IMR-90 (cell line): ENCODE results near the gene PATJ. TPM values are rescaled to one million over a fixed set of nuclear protein-coding genes. Genes with fewer than 3 reads are reported as not detected.

Source experiments
- ATAC-seq: fragments of 200-7000 bp; cut with Tn5 transposase; 2 replicates; pipeline ENCODE4 v1.9.1; 2020; ENCODE audit warnings: low read depth, mild to moderate bottlenecking, moderate library complexity
- BruUV-seq: library from RNA; stranded (reverse); fragments of 400-500 nt; replicated peaks from 2 replicates; lab custom pipeline; 2021; lab: Mats Ljungman, UMichigan
- CTCF ChIA-PET: fragments of 300-600 bp; formaldehyde crosslinking; extraction: SDS; loops from one replicate; lab custom pipeline; 2021; ENCODE audit warnings: antibody characterized with exemption; lab: Yijun Ruan, JAX
- POLR2A ChIA-PET: fragments of 300-600 bp; sonication (Branson Sonifier 250); formaldehyde crosslinking; loops from one replicate; lab custom pipeline; 2022; ENCODE audit warnings: antibody characterized with exemption; ENCODE audit not compliant: unreplicated experiment; lab: Charles Lee
- DNase-seq: peaks from one replicate; pipeline ENCODE4 v3.0.0; 2013
- H2AFZ ChIP-seq: replicated peaks from 2 replicates; pipeline ENCODE3; 2013; ENCODE audit warnings: low read length, mild to moderate bottlenecking; ENCODE audit not compliant: poor library complexity
- H2AK5ac ChIP-seq: 2 replicates; pipeline ENCODE4 v1.6.1; 2013; ENCODE audit warnings: low read depth, low read length, inconsistent platforms
- H2AK9ac ChIP-seq: replicated peaks from 2 replicates; pipeline ENCODE3; 2013; ENCODE audit warnings: mild to moderate bottlenecking, low read depth, low read length, moderate library complexity; ENCODE audit not compliant: poor library complexity
- H2BK120ac ChIP-seq: 2 replicates; pipeline ENCODE4 v1.6.1; 2013; ENCODE audit warnings: low read depth, low read length, inconsistent platforms
- H2BK15ac ChIP-seq: 3 replicates; pipeline ENCODE4 v1.6.1; 2013; ENCODE audit warnings: low read depth, low read length, inconsistent platforms
- H2BK20ac ChIP-seq: 2 replicates; pipeline ENCODE4 v1.6.1; 2013; ENCODE audit warnings: low read depth, mild to moderate bottlenecking, inconsistent platforms, low read length, moderate library complexity
- H2BK5ac ChIP-seq: 2 replicates; pipeline ENCODE4 v1.6.1; 2013; ENCODE audit warnings: mild to moderate bottlenecking, low read depth, low read length, inconsistent platforms; ENCODE audit not compliant: poor library complexity, severe bottlenecking
- H3K14ac ChIP-seq: replicated peaks from 2 replicates; pipeline ENCODE4 v1.6.1; 2013; ENCODE audit warnings: low read depth, low read length, inconsistent platforms
- H3K18ac ChIP-seq: 2 replicates; pipeline ENCODE4 v1.6.1; 2013; ENCODE audit warnings: low read depth, low read length, control low read depth
- H3K23ac ChIP-seq: 2 replicates; pipeline ENCODE4 v1.6.1; 2013; ENCODE audit warnings: low read depth, low read length, inconsistent platforms
- H3K27ac ChIP-seq: 2 replicates; pipeline ENCODE4 v1.5.1; 2013; ENCODE audit warnings: mild to moderate bottlenecking, control low read depth, low read length; ENCODE audit not compliant: insufficient read depth
- H3K27me3 ChIP-seq: 2 replicates; pipeline ENCODE4 v1.6.1; 2013; ENCODE audit warnings: low read length; ENCODE audit not compliant: control insufficient read depth, insufficient read depth
- H3K36me3 ChIP-seq: 2 replicates; pipeline ENCODE4 v1.6.1; 2013; ENCODE audit warnings: low read length, mixed read lengths; ENCODE audit not compliant: control insufficient read depth, insufficient read depth
- H3K4ac ChIP-seq: 2 replicates; pipeline ENCODE4 v1.6.1; 2013; ENCODE audit warnings: low read depth, low read length, inconsistent platforms
- H3K4me1 ChIP-seq: 2 replicates; pipeline ENCODE4 v1.6.1; 2013; ENCODE audit warnings: low read length, mixed read lengths; ENCODE audit not compliant: control insufficient read depth, insufficient read depth
- H3K4me2 ChIP-seq: 2 replicates; pipeline ENCODE4 v1.6.1; 2013; ENCODE audit warnings: low read depth, mild to moderate bottlenecking, control low read depth, low read length, moderate library complexity
- H3K4me3 ChIP-seq: 2 replicates; pipeline ENCODE4 v1.5.1; 2013; ENCODE audit warnings: low read depth, mild to moderate bottlenecking, control low read depth, low read length, moderate library complexity; ENCODE audit not compliant: insufficient read depth
- H3K56ac ChIP-seq: 2 replicates; pipeline ENCODE4 v1.6.1; 2013; ENCODE audit warnings: low read length, inconsistent platforms; ENCODE audit not compliant: insufficient read depth; ENCODE audit errors: extremely low read depth
- H3K79me1 ChIP-seq, 2 experiments: 2 replicates each; pipeline ENCODE4 v1.6.1; 2013; ENCODE audit warnings: low read length in 2 of 2, inconsistent platforms in 1 of 2, low read depth in 1 of 2
- H3K9ac ChIP-seq: 2 replicates; pipeline ENCODE4 v1.6.1; 2013; ENCODE audit warnings: low read depth, low read length, control low read depth
- H3K9me1 ChIP-seq: 2 replicates; pipeline ENCODE4 v1.6.1; 2013; ENCODE audit warnings: low read length, inconsistent platforms; ENCODE audit not compliant: insufficient read depth
- H3K9me3 ChIP-seq: 2 replicates; pipeline ENCODE4 v1.6.1; 2013; ENCODE audit warnings: low read length; ENCODE audit not compliant: control insufficient read depth, insufficient read depth
- H4K20me1 ChIP-seq: 2 replicates; pipeline ENCODE4 v1.6.1; 2013; ENCODE audit warnings: low read length, inconsistent platforms; ENCODE audit not compliant: insufficient read depth
- H4K5ac ChIP-seq: 2 replicates; pipeline ENCODE4 v1.6.1; 2013; ENCODE audit warnings: mild to moderate bottlenecking, low read depth, low read length, control low read depth
- H4K8ac ChIP-seq, 2 experiments: 2 replicates each; pipeline ENCODE4 v1.6.1; 2013; ENCODE audit warnings: low read depth in 2 of 2, low read length in 2 of 2, control low read depth in 1 of 2, inconsistent platforms in 1 of 2
- H4K91ac ChIP-seq: 2 replicates; pipeline ENCODE4 v1.6.1; 2013; ENCODE audit warnings: low read depth, low read length, inconsistent platforms; ENCODE audit not compliant: insufficient read depth
- BHLHE40 ChIP-seq: fragments of 150-350 bp; IDR thresholded peaks from 2 replicates; pipeline ENCODE4 v1.6.1; 2016; ENCODE audit warnings: mild to moderate bottlenecking, low read depth, low read length
- CEBPB ChIP-seq: IDR thresholded peaks from 2 replicates; pipeline ENCODE4 v1.6.1; 2012; ENCODE audit warnings: low read depth, low read length, improper control_type of control experiment
- CHD1 ChIP-seq: IDR thresholded peaks from 2 replicates; pipeline ENCODE4 v1.6.1; 2012; ENCODE audit warnings: low read depth, low read length, improper control_type of control experiment
- FOS ChIP-seq: fragments of 150-350 bp; IDR thresholded peaks from 2 replicates; pipeline ENCODE4 v1.6.1; 2016; ENCODE audit warnings: low read depth, low read length
- MAFK ChIP-seq: IDR thresholded peaks from 2 replicates; pipeline ENCODE4 v1.6.1; 2012; ENCODE audit warnings: low read depth, low read length, improper control_type of control experiment
- MXI1 ChIP-seq: IDR thresholded peaks from 2 replicates; pipeline ENCODE4 v1.6.1; 2012; ENCODE audit warnings: low read depth, mild to moderate bottlenecking, low read length, moderate library complexity, borderline replicate concordance
- NFE2L2 ChIP-seq: fragments of 150-350 bp; IDR thresholded peaks from 2 replicates; pipeline ENCODE4 v1.6.1; 2016; ENCODE audit warnings: low read depth, mild to moderate bottlenecking, low read length
- RAD21 ChIP-seq: IDR thresholded peaks from 2 replicates; pipeline ENCODE4 v1.6.1; 2012; ENCODE audit warnings: low read length, improper control_type of control experiment
- RCOR1 ChIP-seq: IDR thresholded peaks from 2 replicates; pipeline ENCODE4 v1.6.1; 2012; ENCODE audit warnings: mild to moderate bottlenecking, low read length, improper control_type of control experiment; ENCODE audit not compliant: insufficient replicate concordance
- RFX5 ChIP-seq: IDR thresholded peaks from 2 replicates; pipeline ENCODE4 v1.8.0; 2012; ENCODE audit warnings: low read depth, mild to moderate bottlenecking, low read length, moderate library complexity
- SMC3 ChIP-seq: fragments of 150-350 bp; IDR thresholded peaks from 2 replicates; pipeline ENCODE4 v1.6.1; 2016; ENCODE audit warnings: low read depth, mild to moderate bottlenecking, antibody characterized with exemption, low read length, moderate library complexity
- WGBS, 2 experiments: methylation state at CpG; one replicate each; pipeline versions ENCODE4 v1.1.5 to v1.1.7; 2013; ENCODE audit warnings: missing lambda C conversion rate in 2 of 2; ENCODE audit not compliant: insufficient read length in 1 of 2; ENCODE audit errors: extremely low coverage in 2 of 2; 5-methylcytosine and 5-hydroxymethylcytosine counted together
- dilution Hi-C: fragments of 300-500 bp; cut with HindIII; formaldehyde crosslinking; loops from one replicate; pipeline ENCODE4 v1.14.3; 2018; ENCODE audit warnings: low sequenced_read_pairs; ENCODE audit not compliant: unreplicated experiment
- in situ Hi-C: fragments of 300-500 bp; cut with MboI; formaldehyde crosslinking; loops from 3 replicates; pipeline ENCODE4 v1.14.3; 2019; ENCODE audit warnings: low sequenced_read_pairs, inconsistent platforms, mixed read lengths
- intact Hi-C: fragments of 100-400 bp; cut with micrococcal nuclease; formaldehyde crosslinking; loops from 2 replicates; pipeline ENCODE4 v1.10.0; 2022
- polyA plus RNA-seq, 3 experiments: library from polyadenylated mRNA; depleted of rRNA; stranded (reverse); fragments of >200 nt; gene quantifications; 2 replicates each; pipeline ENCODE4 v1.2.3, GENCODE V29; 2012; ENCODE audit warnings: low replicate concordance in 1 of 3
- total RNA-seq: library from RNA; depleted of rRNA; stranded (reverse); fragments of >200 nt; gene quantifications from 2 replicates; pipeline ENCODE4 v1.2.3, GENCODE V29; 2012

The PATJ gene
- total and polyA plus RNA-seq, 2 of the 4 experiments (the other 2 are of a cell fraction), result 2.0 to 3.4 TPM

- Histone ChIP-seq H2BK5ac (no peak overlapping the region), H3K56ac (no peak overlapping the region), H3K4me2 (no peak overlapping the region), H4K20me1 (no peaks in the 10 kb centered on the region), H2BK15ac (no peak overlapping the region), H2AK9ac (no peak overlapping the region), H3K9ac (no peak overlapping the region), H3K4me1 (no peaks in the 10 kb centered on the region), H3K79me1 (no peaks in the 10 kb centered on the region), H3K14ac (no peak overlapping the region), H3K4ac (no peak overlapping the region), H4K91ac (no peak overlapping the region), H4K5ac (no peak overlapping the region), H3K27ac (no peak overlapping the region), H3K9me3 (no peaks in the 10 kb centered on the region), H2AFZ (no peak overlapping the region), H3K36me3 (no peaks in the 10 kb centered on the region), H3K9me1 (no peaks in the 10 kb centered on the region), H2BK20ac (no peak overlapping the region), H3K18ac (no peak overlapping the region), H3K27me3 (no peaks in the 10 kb centered on the region), H4K8ac (no peak overlapping the region), H2AK5ac (no peak overlapping the region), H3K23ac (no peak overlapping the region), H3K4me3 (no peak overlapping the region), H2BK120ac (no peak overlapping the region)
- ChIA-PET POLR2A (no interaction called here), CTCF (no interaction called here)
- dilution Hi-C loops (no loop called here), in situ Hi-C loops (loop anchor here (25.0 kb wide), 2 partner anchors 832 to 1007 kb away; no protein-coding TSS in a partner anchor), intact Hi-C loops (no loop called here)
- 97% methylated on average over 10 of the region's 14 CpGs; no CpG with 5 or more reads in 1 of the 2 experiments for WGBS, 2 experiments
- no TSS peak for BruUV-seq
- ATAC-seq (no peak), DNase-seq (no peak)
- TF ChIP-seq CEBPB (no peak), MAFK (no peak), SMC3 (no peak), BHLHE40 (no peak), RAD21 (no peak), RFX5 (no peak), CHD1 (no peak), MXI1 (no peak), FOS (no peak), RCOR1 (no peak), NFE2L2 (no peak)
Measured at GRCh38 chr1:61869691-61870109, 127.4 kb downstream of the PATJ start.
